ENCODE results near the gene MYBBP1A.

Gene MYBBP1A

DNA sequence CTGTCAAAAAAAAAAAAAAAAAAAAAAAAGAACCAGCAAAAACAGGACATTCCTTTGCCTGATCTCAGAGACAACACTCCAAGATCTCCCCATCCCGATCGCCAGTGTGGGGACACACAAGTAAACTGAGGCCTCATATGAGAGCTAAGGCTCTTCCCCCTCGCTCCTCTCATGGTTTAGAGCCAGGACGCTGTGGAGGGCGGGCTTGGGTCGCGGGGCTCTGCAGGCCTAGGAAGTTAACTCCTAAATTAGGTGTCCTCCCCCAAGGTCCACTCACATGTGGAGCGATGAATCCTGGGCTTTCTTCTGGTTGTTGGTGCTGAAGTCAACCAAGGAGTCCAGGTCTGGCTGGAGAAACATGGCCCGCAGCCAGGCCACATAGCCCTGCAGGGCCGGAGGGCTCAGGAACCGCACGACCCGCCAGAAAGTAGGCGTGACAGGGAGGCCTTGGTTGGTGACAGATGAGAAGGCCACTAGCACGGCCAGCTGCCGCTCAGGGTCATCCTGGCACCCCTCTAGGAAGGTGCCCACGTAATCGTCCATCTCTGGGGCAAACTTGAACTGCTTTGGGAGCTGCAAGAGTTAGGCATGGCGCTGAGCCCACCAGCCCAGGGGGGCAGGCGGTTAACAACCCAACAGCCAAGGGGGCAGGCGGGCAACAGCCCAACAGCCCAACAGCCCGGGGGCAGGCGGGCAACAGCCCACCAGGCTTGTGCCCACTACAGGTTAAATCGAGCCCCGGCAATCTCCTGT lies 5.2 kb downstream of the MYBBP1A start:
- no peak for DNase-seq (ENCODE audit: low spot score)

- no peak for DNase-seq (ENCODE audit: low spot score)
Observed at GRCh38 chr17:4548721-4549531, 6.3 kb downstream of the MYBBP1A start.

GRCh38 chr17:4548061-4548461 lies 7.1 kb downstream of the MYBBP1A start:
- no peak for DNase-seq (ENCODE audit: low spot score)

GRCh38 chr17:4547118-4547906 lies 7.9 kb downstream of the MYBBP1A start:
- no peak for DNase-seq (ENCODE audit: low spot score)

- no peak for DNase-seq (ENCODE audit: low spot score)
Observed at GRCh38 chr17:4545217-4545951, 9.8 kb downstream of the MYBBP1A start.

GRCh38 chr17:4544951-4545216 lies 10.3 kb downstream of the MYBBP1A start:
- DNase-seq (ENCODE audit: low spot score): peak; percentile 63

DNA sequence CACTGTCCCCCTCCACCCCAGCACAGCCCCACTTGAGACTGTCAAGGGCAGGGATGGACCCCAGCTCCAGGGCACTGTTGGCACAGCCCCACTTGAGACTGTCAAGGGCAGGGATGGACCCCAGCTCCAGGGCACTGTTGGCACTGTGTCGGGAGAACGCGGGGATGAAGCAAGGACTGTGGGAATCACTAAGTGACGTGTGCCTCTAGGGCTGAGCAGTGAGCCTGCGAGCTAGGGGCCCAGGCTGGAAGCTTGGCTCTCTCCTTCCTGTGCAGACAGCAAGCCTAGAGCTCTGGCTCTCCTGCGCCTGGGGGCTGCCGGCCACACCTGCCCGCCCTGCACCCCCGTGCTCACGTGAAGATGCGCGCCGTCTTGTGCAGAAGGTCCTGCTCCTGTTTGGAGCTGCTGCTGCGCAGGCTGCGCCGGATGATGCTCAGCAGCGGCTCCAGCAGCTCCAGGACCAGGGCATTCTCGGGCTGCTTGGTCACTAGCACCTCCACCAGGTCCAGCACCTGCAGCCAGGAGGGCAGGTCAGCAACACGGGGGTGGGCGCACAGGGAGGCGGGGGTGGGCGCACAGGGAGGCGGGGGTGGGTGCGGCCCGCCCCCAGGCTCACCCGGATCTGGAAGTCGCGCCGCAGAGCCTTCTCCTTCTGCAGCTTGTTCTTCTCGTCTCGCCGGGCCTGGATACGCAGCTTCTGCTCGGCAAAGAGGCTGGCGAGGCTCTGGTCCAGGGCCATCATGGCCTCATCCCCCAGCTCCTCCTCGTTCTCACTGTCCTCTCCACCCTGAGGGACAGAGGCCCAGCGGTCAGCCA lies 10.8 kb downstream of the MYBBP1A start:
- no peak for DNase-seq (ENCODE audit: low spot score)

DNA sequence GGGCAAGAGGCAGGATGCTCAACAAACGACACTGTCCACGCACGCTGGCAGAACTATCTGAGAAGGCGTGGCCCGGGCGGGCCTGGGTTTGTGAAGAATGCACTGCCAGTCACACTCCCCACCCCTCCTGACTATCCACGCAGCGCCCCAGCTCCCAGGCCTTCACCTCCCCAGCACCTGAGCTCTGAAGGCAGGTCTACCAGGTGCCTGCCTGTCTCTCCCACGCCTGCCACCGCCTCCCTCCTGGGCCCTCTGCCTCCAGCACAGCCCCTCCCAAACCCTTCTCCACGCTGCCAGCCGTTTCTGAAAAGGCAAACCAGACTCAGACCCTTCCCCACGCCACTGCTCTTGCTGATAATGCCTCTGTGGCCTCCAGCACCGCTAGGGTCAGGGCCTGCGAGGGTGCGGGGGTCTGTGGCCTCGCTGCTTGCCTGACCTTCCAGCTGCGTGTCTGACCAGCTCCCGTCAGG lies 11.6 kb downstream of the MYBBP1A start:
- DNase-seq (ENCODE audit: low spot score): no peak

DNA sequence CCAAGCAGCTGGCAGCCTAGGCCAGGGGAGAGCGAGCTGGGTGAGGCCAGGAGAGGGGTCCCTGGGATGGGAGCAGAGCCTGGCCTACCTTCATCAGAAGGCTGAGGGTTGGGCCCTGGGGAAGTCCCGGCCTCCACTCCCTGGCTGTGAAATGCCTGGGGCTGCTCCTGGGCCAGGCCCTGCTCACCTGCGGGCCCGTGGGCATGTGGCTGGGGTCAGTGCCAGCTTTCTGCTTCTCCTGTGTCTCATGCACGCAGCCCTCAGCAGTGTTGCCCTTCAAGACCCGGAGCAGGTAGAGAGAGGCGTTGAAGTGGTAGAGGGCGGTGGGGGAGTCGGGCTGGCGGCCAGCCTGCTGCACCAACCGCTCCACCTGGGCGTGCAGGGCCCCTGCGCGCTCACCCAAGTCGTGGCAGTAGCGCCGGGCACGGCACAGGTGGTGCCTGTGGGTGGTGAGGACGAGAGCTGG lies 12.4 kb downstream of the MYBBP1A start:
- DNase-seq (ENCODE audit: low spot score): no peak

GRCh38 chr17:4542003-4542725 lies 13.0 kb downstream of the MYBBP1A start:
- no peak for DNase-seq (ENCODE audit: low spot score)

GRCh38 chr17:4541328-4542002 lies 13.7 kb downstream of the MYBBP1A start:
- no peak for DNase-seq (ENCODE audit: low spot score)

GRCh38 chr17:4540687-4541327 lies 14.4 kb downstream of the MYBBP1A start:
- no peak for DNase-seq (ENCODE audit: low spot score)

DNA sequence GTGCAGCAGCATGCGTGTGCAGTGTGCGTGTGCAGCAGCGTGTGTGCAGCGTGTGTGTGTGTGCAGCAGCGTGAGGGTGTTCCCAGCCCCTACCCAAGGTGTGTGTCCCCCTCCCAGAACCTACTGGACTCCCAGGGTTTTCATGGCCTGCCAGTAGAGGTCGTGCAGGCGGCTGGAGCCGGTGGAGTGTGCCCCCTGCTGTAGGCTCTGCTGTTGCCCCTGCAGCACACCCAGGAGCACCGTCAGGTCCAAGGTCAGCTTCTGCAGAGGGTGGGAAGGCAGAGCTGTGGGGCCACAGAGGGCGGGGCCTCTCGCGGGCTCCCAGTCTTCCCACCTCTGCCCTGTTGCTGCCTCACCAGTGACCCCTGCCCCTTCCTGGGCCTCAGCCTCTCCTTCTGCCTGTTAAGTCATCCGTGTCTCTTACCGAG lies 14.9 kb downstream of the MYBBP1A start:
- DNase-seq (ENCODE audit: low spot score): peak; percentile 37

- DNase-seq (ENCODE audit: low spot score): no peak
Observed at GRCh38 chr17:4539576-4540223, 15.5 kb downstream of the MYBBP1A start.

DNA sequence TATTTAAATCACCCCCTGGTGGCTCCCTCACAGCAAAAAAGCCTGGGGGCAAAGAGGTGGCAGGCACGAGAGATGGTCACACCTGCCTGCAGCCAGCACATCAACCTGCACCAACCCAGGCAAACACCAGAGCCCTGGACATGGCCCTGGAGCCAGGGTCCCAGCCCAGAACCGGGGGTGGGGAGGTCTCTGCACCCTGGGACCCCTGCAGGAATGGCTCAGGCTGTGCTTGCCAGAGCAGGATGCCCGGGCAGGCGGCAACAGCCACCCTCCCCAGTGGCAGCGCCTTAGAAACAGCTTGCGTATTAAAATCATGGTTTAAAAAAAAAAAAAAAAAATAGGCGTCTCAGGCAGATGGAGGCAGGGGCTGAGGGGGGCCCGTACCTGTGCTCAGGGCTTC lies 16.2 kb downstream of the MYBBP1A start:
- no peak for DNase-seq (ENCODE audit: low spot score)

DNA sequence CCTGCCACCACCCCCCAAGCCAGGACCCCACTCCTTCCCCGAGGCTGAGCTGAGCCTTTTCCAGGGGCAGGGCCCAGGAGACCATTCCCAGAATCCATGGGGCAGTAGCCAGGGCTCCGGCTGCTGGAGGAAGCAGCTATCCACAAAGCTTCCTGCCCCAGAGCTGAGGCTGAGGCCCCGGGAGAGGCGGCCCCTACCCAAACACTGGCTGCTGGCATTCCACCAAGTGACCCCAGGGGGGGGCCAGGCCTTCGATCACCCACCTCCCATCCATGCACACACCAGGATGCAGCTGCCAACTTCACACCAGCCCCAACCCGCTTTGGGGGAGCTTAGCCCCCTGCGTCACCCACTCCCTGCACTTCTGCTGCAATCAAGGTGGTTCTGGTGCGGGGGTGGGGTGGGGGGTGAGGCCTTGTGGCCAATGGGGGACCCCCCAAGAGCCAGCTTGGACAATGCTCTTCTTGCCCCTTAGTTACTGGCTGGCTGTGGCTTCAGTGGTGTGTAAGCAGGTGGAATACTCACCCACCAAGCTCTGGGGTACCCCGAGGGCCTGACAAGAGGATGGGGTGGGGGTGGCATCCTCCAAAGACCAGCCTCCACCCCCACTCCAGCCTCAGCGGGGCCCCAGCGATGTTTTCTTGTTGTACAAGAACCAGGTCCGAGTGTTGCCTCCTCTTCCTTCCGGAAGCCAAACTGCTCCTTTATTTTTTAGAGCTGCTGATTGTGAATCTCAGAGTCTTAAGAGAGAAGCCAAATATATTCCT lies 16.8 kb downstream of the MYBBP1A start:
- DNase-seq (ENCODE audit: low spot score): no peak

GRCh38 chr17:4537451-4538235 lies 17.5 kb downstream of the MYBBP1A start:
- no peak for DNase-seq (ENCODE audit: low spot score)
